ENCODE measurements around the gene PNMA1. TPM values are rescaled to one million over a fixed set of nuclear protein-coding genes. Genes with fewer than 3 reads are reported as not detected.

Gene PNMA1
- total and polyA plus RNA-seq, 2 of the 13 experiments (the other 11 are each of a cell fraction or from before 2014, with no cell fraction given), result 7.0 to 8.3 TPM

DNA sequence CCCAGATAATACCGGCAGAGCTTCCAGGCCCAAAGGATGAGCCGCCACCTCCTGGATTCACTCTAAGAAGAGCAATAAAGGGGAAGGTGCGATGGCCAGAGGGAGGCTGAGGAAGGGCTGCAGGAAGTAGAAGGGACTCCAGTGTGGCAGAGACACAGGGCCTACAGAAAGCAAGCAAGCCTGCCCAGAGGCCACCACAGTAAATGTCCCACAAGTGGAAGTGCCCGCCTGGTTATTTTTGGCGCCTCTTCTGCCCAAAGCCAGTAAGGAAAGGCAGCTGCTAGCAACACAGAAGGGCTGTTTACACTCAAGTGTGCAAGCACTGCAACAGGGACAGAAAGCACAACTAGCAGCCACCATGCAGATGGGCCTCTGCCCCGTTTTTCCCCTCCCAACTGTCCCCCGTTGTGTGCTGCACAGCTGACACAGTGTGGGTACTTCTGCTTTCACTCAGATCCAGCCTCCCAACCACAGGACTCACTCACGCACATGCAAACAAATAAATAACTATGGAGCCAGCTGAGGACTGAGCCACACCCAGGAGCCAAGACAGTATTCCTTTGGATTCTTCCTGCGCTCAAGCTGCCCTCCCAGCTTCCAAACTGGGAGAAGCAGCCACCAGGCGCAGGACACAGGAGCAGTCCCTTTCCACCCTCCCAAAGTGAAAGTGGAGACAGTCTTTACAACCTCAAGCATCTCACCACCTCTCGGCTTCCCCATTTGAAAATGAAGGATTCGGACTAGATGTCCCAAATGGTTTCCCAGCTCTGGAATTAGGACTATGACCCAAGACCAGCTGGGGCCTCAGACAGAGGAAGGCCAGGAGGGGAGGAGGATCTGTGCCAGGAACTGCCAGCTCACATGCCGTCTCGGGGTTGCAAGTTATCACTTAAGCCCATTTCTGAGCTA is 40.0 kb upstream of the PNMA1 start (continued):
- TF ChIP-seq, protein P1, sequence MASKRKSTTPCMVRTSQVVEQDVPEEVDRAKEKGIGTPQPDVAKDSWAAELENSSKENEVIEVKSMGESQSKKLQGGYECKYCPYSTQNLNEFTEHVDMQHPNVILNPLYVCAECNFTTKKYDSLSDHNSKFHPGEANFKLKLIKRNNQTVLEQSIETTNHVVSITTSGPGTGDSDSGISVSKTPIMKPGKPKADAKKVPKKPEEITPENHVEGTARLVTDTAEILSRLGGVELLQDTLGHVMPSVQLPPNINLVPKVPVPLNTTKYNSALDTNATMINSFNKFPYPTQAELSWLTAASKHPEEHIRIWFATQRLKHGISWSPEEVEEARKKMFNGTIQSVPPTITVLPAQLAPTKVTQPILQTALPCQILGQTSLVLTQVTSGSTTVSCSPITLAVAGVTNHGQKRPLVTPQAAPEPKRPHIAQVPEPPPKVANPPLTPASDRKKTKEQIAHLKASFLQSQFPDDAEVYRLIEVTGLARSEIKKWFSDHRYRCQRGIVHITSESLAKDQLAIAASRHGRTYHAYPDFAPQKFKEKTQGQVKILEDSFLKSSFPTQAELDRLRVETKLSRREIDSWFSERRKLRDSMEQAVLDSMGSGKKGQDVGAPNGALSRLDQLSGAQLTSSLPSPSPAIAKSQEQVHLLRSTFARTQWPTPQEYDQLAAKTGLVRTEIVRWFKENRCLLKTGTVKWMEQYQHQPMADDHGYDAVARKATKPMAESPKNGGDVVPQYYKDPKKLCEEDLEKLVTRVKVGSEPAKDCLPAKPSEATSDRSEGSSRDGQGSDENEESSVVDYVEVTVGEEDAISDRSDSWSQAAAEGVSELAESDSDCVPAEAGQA (IDR thresholded peaks at IDR 0.05; ENCODE audit: low read depth), result no peak
- TF ChIP-seq, protein P1 (CRISPR knock-in tag; IDR thresholded peaks at IDR 0.05; ENCODE audit: borderline replicate concordance), result no peak
- no peak for TF ChIP-seq DNMT1 (CRISPR knock-in tag; IDR thresholded peaks at IDR 0.05)
- TF ChIP-seq ZNF616 (CRISPR knock-in tag; IDR thresholded peaks at IDR 0.05; ENCODE audit: low read depth), result no peak
- TF ChIP-seq ZNF224 (CRISPR knock-in tag; IDR thresholded peaks at IDR 0.05), result no peak
- no peak for TF ChIP-seq MIER2 (CRISPR knock-in tag; IDR thresholded peaks at IDR 0.05)
- TF ChIP-seq ZNF17 (CRISPR knock-in tag; IDR thresholded peaks at IDR 0.05), result no peak
- TF ChIP-seq JUND (CRISPR knock-in tag; IDR thresholded peaks at IDR 0.05), result no peak; the same call in 1 of the 2 replicates
- TF ChIP-seq ZKSCAN5 (CRISPR knock-in tag; IDR thresholded peaks at IDR 0.05), result no peak
- no peak for TF ChIP-seq AHR (CRISPR knock-in tag; IDR thresholded peaks at IDR 0.05)
- no peak for TF ChIP-seq GATAD1 (CRISPR knock-in tag; IDR thresholded peaks at IDR 0.05)
- TF ChIP-seq EP300 (IDR thresholded peaks at IDR 0.05; ENCODE audit: low read depth in 2 of 2, low read length in 2 of 2), result no peak
- TF ChIP-seq EP300 (CRISPR knock-in tag; IDR thresholded peaks at IDR 0.05; ENCODE audit: borderline replicate concordance), result 0 out of 2 replicates have a peak, but pooled peaks have one; percentile 2
- peak; percentile 16; the same call in 1 of the 2 replicates for TF ChIP-seq TBX2 (CRISPR knock-in tag; IDR thresholded peaks at IDR 0.05; ENCODE audit: borderline replicate concordance)
- TF ChIP-seq SP140L (CRISPR knock-in tag; IDR thresholded peaks at IDR 0.05; ENCODE audit: borderline replicate concordance), result no peak
- no peak for TF ChIP-seq ARID2 (CRISPR knock-in tag; IDR thresholded peaks at IDR 0.05; ENCODE audit: borderline replicate concordance)
- TF ChIP-seq HDAC6 (IDR thresholded peaks at IDR 0.05; ENCODE audit: low read depth, low read length), result no peak
- TF ChIP-seq ZNF296 (CRISPR knock-in tag; conservative IDR thresholded peaks at IDR 0.05), result no peak
- TF ChIP-seq, protein P2, sequence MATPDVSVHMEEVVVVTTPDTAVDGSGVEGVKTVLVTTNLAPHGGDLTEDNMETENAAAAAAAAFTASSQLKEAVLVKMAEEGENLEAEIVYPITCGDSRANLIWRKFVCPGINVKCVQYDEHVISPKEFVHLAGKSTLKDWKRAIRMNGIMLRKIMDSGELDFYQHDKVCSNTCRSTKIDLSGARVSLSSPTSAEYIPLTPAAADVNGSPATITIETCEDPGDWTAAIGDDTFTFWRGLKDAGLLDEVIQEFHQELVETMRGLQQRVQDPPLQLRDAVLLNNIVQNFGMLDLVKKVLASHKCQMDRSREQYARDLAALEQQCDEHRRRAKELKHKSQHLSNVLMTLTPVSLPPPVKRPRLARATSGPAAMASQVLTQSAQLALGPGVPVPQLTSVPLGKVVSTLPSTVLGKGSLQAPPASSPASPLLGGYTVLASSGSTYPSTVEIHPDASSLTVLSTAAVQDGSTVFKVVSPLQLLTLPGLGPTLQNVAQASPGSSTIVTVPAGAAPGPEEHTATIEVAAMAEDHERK (CRISPR knock-in tag; IDR thresholded peaks at IDR 0.05; ENCODE audit: low read depth), result no peak
- TF ChIP-seq, protein P3, sequence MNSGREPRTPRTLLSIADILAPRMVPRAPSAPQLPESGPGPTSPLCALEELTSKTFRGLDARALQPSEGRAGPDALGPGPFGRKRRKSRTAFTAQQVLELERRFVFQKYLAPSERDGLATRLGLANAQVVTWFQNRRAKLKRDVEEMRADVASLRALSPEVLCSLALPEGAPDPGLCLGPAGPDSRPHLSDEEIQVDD (CRISPR knock-in tag; IDR thresholded peaks at IDR 0.05; ENCODE audit: borderline replicate concordance), result no peak
- no peak for TF ChIP-seq ZNF7 (CRISPR knock-in tag; IDR thresholded peaks at IDR 0.05)
- TF ChIP-seq MLLT10 (CRISPR knock-in tag; IDR thresholded peaks at IDR 0.05), result no peak

Measured in HepG2 (cell line).